Uterus (tissue), 4 donors: ENCODE measurements around the gene MRPL19. TPM values are rescaled to one million over a fixed set of nuclear protein-coding genes. Genes with fewer than 3 reads are reported as not detected.

Source experiments
- DNase-seq, 2 donors: peaks; one replicate each; pipeline ENCODE4 v3.0.0-alpha.2; 2019 to 2020
- H3K27ac ChIP-seq, 2 donors: fragments of 200-600 bp; sonication (generic); 1 replicate in 1 of 2; 2 replicates in 1 of 2; pipeline ENCODE4 v1.5.1; 2016 to 2018
- H3K27me3 ChIP-seq, 2 donors: fragments of 200-600 bp; sonication (generic); one replicate each; pipeline ENCODE4 v1.5.1; 2018 to 2019; ENCODE audit warnings: control low read depth in 1 of 2
- H3K36me3 ChIP-seq, 2 donors: fragments of 200-600 bp; sonication (generic); one replicate each; pipeline ENCODE4 v1.5.1; 2019; ENCODE audit warnings: control low read depth in 1 of 2
- H3K4me1 ChIP-seq, 2 donors: fragments of 200-600 bp; sonication (generic); one replicate each; pipeline ENCODE4 v1.5.1; 2018 to 2019; ENCODE audit warnings: control low read depth in 1 of 2
- H3K4me3 ChIP-seq, 2 donors: fragments of 200-600 bp; sonication (generic); 1 replicate in 1 of 2; 2 replicates in 1 of 2; pipeline ENCODE4 v1.5.1; 2018 to 2019; ENCODE audit warnings: mild to moderate bottlenecking in 1 of 2
- H3K9me3 ChIP-seq, 2 donors: fragments of 200-600 bp; sonication (generic); one replicate each; pipeline ENCODE4 v1.5.1; 2019; ENCODE audit warnings: control low read depth in 1 of 2
- CTCF ChIP-seq, 4 experiments: fragments of 200-600 bp in 2 of 4; fragments of 450-650 bp in 2 of 4; sonication (generic) in 2 of 4; IDR thresholded peaks; one replicate each; pipeline ENCODE4 v1.5.1; 2016 to 2019; ENCODE audit warnings: antibody characterized with exemption in 4 of 4, mild to moderate bottlenecking in 2 of 4, moderate library complexity in 1 of 4
- POLR2A ChIP-seq, 2 donors: fragments of 450-650 bp; IDR thresholded peaks; one replicate each; pipeline ENCODE4 v1.6.1; 2016; ENCODE audit warnings: antibody characterized with exemption in 2 of 2, mild to moderate bottlenecking in 1 of 2, moderate library complexity in 1 of 2
- intact Hi-C: fragments of 100-400 bp; cut with DNase I; formaldehyde crosslinking; loops from one replicate; pipeline ENCODE4 v1.15.1; 2023; ENCODE audit warnings: low total_unique reads
- total RNA-seq, 4 donors: library from RNA; depleted of rRNA in 3 of 4; stranded (reverse); fragments of >200 nt in 3 of 4; gene quantifications; one replicate each; pipeline versions ENCODE4 v1.1.0 to v1.2.4, GENCODE V29; 2014 to 2023
- donor health status: DM: yes; HTN: yes; CAD: no.

MRPL19 gene
- total RNA-seq = 10 to 100 TPM; 27.9 to 64.0 (median 45.8) TPM

DNA sequence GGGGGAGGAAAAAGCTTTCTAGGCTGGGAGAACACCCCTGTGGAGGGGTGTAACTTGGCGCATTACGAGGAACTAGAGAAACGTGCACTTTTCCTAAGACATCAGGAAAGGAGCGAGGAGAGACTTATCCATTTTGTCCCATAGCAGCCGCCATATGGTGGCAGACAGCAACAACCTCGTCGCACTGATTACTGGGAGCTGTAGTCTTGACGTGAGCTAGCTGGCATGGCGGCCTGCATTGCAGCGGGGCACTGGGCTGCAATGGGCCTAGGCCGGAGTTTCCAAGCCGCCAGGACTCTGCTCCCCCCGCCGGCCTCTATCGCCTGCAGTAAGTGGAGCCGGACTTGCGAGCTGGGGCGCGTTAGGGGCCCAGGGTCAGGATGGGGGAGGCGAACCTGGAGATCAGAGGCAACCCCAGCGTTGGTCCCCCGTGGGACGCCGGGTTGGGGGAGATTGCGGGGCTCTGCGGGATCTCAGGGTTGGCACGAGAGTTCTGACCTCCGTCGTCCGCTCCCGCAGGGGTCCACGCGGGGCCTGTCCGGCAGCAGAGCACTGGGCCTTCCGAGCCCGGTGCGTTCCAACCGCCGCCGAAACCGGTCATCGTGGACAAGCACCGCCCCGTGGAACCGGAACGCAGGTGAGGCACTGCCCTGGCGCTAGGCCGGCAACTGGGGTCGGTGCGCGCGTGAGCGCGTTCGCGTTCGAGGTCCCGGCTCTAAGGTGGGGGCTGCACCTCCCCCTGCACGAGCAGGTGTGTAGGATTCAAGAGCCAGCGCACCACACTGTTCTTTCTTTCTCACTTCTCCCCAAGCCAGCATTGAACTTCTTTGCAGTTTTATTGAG, at the start of gene MRPL19:
MRPL19 (plus strand) TSS at position 201 of the 843 bp plus-strand sequence; CDS start at position 226, 25 bp downstream.
- no peaks in the 10 kb centered on the region for H3K36me3 ChIP-seq
- no peaks in the 10 kb centered on the region for H3K9me3 ChIP-seq
- DNase-seq = peak; percentile 79 to 88
- intact Hi-C loops = no loop called here
- TF ChIP-seq POLR2A (IDR thresholded peaks at IDR 0.05) (peak in 1 of 2 donors; percentile 54), CTCF (IDR thresholded peaks at IDR 0.05) (peak in 3 of 4 experiments; percentile 11 to 14 (median 12))
- H3K27me3 ChIP-seq = no peaks in the 10 kb centered on the region
- no peaks in the 10 kb centered on the region for H3K4me1 ChIP-seq
- peak within 1 kb of the TSS; percentile 65 to 70 for H3K27ac ChIP-seq
- peak within 1 kb of the TSS; percentile 88 to 99 for H3K4me3 ChIP-seq

DNA sequence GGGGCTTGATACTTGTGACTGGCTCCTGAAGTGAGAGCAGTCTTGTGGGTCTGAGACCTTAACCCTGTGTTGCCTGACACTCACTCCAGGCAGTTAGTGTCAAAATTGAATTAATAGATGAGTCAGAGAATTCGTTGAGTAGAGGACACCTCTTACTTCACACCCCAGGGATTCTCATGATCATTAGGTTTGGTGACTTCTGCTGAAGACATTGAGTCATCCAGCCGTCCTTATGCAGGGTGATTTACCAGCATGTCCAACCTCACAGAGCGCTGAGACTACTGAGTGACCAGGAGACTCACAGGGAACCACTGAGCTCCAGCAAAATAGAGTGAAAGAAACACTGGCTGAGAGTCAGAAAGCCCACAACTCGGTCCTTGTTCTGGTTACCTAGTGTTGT, 49.8 kb upstream of the MRPL19 start:
- Histone ChIP-seq H3K27me3 (no peaks in the 10 kb centered on the region), H3K4me3 (no peak overlapping the region), H3K4me1 (no peaks in the 10 kb centered on the region), H3K36me3 (no peaks in the 10 kb centered on the region), H3K9me3 (no peaks in the 10 kb centered on the region), H3K27ac (no peak overlapping the region)
- TF ChIP-seq POLR2A (IDR thresholded peaks at IDR 0.05) (no peak), CTCF (IDR thresholded peaks at IDR 0.05) (no peak)
- intact Hi-C loops = no loop called here
- no peak for DNase-seq

DNA sequence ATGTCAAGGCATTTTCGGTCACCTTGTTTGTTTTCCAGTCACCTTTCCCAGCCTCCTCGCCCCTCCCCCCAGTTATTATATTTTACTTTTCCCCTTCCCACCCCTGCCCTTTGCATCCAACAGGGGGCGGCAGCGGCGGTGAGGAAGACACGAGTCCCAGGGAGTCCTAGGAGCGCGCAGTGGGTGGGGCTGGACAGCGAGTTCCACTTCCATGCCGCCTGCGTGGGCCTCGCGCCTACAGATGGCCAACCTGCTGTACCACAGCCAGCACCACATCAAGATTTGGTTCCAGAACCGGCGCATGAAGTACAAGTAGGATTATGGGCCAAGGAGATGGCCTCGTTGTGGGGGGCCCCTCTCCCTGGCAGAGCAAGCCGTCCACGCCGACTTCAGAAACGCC, 48.6 kb upstream of the MRPL19 start:
- no peak for TF ChIP-seq CTCF (IDR thresholded peaks at IDR 0.05)
- no peak for TF ChIP-seq POLR2A (IDR thresholded peaks at IDR 0.05)
- H3K27ac ChIP-seq = no peak overlapping the region
- no peaks in the 10 kb centered on the region for H3K4me1 ChIP-seq
- no peaks in the 10 kb centered on the region for H3K36me3 ChIP-seq
- no peaks in the 10 kb centered on the region for H3K9me3 ChIP-seq
- intact Hi-C loops = no loop called here
- no peak for DNase-seq
- H3K27me3 ChIP-seq = no peaks in the 10 kb centered on the region
- no peak overlapping the region for H3K4me3 ChIP-seq

DNA sequence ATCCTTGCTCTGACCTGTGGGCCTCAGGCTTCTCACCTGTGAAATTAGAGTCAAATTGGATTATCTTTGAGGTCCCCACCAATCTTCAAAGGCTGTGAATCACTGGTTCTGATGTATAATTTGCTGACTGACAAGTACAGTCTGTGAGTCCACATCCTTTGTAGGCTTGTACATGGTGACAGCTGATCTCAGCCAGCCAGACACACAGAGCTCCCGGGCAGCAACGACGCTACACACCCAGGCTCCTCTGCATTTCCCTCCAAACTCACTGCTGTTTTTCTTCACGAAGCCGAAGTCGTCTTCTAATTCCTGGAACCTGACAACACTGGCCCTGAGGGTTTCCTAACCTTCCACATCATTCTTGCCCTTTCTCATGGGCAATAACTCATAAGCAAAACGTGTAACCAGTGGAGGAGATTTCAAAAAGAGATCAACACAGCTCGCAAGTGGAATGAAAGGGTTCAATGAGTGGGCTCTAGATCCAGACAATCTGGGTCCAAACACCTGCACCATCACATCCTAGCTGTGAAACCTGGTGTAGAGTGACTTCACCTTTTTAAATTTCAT, 47.9 kb upstream of the MRPL19 start:
- Histone ChIP-seq H3K4me1 (no peaks in the 10 kb centered on the region), H3K27ac (no peak overlapping the region), H3K9me3 (no peaks in the 10 kb centered on the region), H3K27me3 (no peaks in the 10 kb centered on the region), H3K36me3 (no peaks in the 10 kb centered on the region), H3K4me3 (no peak overlapping the region)
- DNase-seq = no peak
- no peak for TF ChIP-seq POLR2A (IDR thresholded peaks at IDR 0.05)
- intact Hi-C loops = no loop called here

DNA sequence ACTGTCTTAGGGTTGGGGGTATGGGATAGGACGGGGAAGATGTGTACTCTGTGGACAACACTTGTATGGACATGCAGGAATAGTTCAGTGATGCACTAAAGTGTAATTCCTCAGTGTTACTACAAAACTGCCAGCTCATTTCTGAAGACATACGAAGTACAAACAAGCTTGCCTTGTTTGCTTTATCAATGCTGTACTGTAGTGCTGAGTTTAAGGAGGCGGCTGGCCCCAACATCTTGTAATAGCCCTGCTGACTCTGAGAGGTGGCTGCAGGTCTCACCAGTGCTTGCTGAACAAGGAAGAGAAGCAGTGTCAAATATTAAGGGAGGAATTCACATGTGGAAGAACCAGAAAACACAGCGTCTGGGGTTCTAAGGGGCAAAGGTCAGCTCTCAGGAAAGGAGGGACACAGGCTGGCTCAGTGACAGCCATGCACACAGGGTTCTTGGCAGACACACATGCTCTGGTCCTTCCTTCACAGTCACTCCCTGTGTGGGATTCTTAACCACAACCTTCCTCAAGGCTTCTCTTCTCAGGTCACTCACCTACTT, 46.0 kb upstream of the MRPL19 start:
- no peak for DNase-seq
- Histone ChIP-seq H3K4me1 (no peaks in the 10 kb centered on the region), H3K4me3 (no peak overlapping the region), H3K27ac (no peak overlapping the region), H3K27me3 (no peaks in the 10 kb centered on the region), H3K36me3 (no peaks in the 10 kb centered on the region), H3K9me3 (no peaks in the 10 kb centered on the region)
- intact Hi-C loops = no loop called here
- TF ChIP-seq CTCF (IDR thresholded peaks at IDR 0.05) = no peak
- TF ChIP-seq POLR2A (IDR thresholded peaks at IDR 0.05) = no peak
